HCT116 (cell line): ENCODE data around the gene DENND2A. TPM values are rescaled to one million over a fixed set of nuclear protein-coding genes. Genes with fewer than 3 reads are reported as not detected.
"Not testable (repeated sequence)": the region's sequence is repeated elsewhere in the genome, so short reads cannot be mapped to it uniquely, and the experiment has no call there.

Experiments
- ATAC-seq: fragments of 200-7000 bp; cut with Tn5 transposase; 2 replicates; pipeline ENCODE4 v1.9.1; 2020; ENCODE audit warnings: mild to moderate bottlenecking, moderate library complexity
- BruUV-seq: library from RNA; stranded (reverse); fragments of 400-500 nt; replicated peaks from 2 replicates; lab custom pipeline; 2021; lab: Mats Ljungman, UMichigan
- CTCF ChIA-PET: fragments of 300-600 bp; sonication (Branson Sonifier 250); formaldehyde crosslinking; loops from one replicate; lab custom pipeline; 2021; ENCODE audit warnings: antibody characterized with exemption; lab: Charles Lee
- POLR2A ChIA-PET: fragments of 300-600, 350-600 bp; sonication (Branson Sonifier 250); formaldehyde crosslinking; loops from one replicate; lab custom pipeline; 2021; ENCODE audit warnings: antibody characterized with exemption; lab: Charles Lee
- RAD21 ChIA-PET, 2 experiments: fragments of 300-600 bp; sonication (Branson Sonifier 250); formaldehyde crosslinking; loops; one replicate each; lab custom pipeline; 2023; ENCODE audit warnings: low total read pairs in 2 of 2; ENCODE audit not compliant: uncharacterized antibody in 2 of 2, unreplicated experiment in 2 of 2, low non-redundant PET in 1 of 2; lab: Charles Lee
- DNase-seq: peaks from one replicate; pipeline ENCODE4 v3.0.0-alpha.2; 2010; ENCODE audit warnings: low read depth, low spot score
- H2AFZ ChIP-seq: fragments of 200-600 bp; shearing (Covaris generic), sonication (generic); 2 replicates; pipeline ENCODE4 v1.6.1; 2017; ENCODE audit warnings: low read depth, mixed run types, mixed read lengths, antibody characterized with exemption, low read length; ENCODE audit not compliant: poor library complexity, severe bottlenecking
- H3K27ac ChIP-seq: 2 replicates; pipeline ENCODE4 v1.5.1; 2012; ENCODE audit warnings: low read depth, low read length
- H3K27me3 ChIP-seq: fragments of 200-600 bp; sonication (generic); 2 replicates; pipeline ENCODE4 v1.6.1; 2016; ENCODE audit warnings: mixed run types, low read length, mixed read lengths; ENCODE audit not compliant: insufficient read depth
- H3K36me3 ChIP-seq, 2 experiments: fragments of 200-500 bp in 1 of 2; fragments of 200-600 bp in 1 of 2; sonication (Bioruptor generic) in 1 of 2; sonication (generic) in 1 of 2; 2 replicates each; pipeline versions ENCODE4 v1.5.1 to v1.6.1; 2014 to 2016; ENCODE audit warnings: low read length in 2 of 2, inconsistent platforms in 1 of 2, mixed read lengths in 1 of 2, mixed run types in 1 of 2; ENCODE audit not compliant: insufficient read depth in 2 of 2, control insufficient read depth in 1 of 2
- H3K4me1 ChIP-seq, 2 experiments: fragments of 200-600 bp in 1 of 2; sonication (generic) in 1 of 2; 2 replicates each; pipeline versions ENCODE4 v1.5.1 to v1.6.1; 2012 to 2017; ENCODE audit warnings: low read length in 2 of 2, inconsistent platforms in 1 of 2, mild to moderate bottlenecking in 1 of 2, mixed read lengths in 1 of 2, mixed run types in 1 of 2, moderate library complexity in 1 of 2; ENCODE audit not compliant: insufficient read depth in 2 of 2, control insufficient read depth in 1 of 2
- H3K4me2 ChIP-seq: fragments of 200-600 bp; sonication (generic); 2 replicates; pipeline ENCODE4 v1.6.1; 2017; ENCODE audit warnings: mixed run types, low read length, mixed read lengths
- H3K4me3 ChIP-seq, 2 experiments: fragments of 200-600 bp in 1 of 2; sonication (generic) in 1 of 2; replicated peaks in 1 of 2; 2 replicates each; pipeline ENCODE4 v1.5.1; 2011 to 2016; ENCODE audit warnings: low read length in 2 of 2, control low read depth in 1 of 2, low read depth in 1 of 2, mild to moderate bottlenecking in 1 of 2, mixed read lengths in 1 of 2, mixed run types in 1 of 2
- H3K79me2 ChIP-seq: fragments of 200-600 bp; sonication (generic); 2 replicates; pipeline ENCODE4 v1.6.1; 2017; ENCODE audit warnings: mild to moderate bottlenecking, mixed run types, low read length, moderate library complexity, mixed read lengths; ENCODE audit not compliant: insufficient read depth
- H3K9ac ChIP-seq: fragments of 200-600 bp; sonication (generic); 2 replicates; pipeline ENCODE4 v1.6.1; 2016; ENCODE audit warnings: low read length, mixed read lengths
- H3K9me2 ChIP-seq: fragments of 200-600 bp; sonication (generic), shearing (Covaris generic); 2 replicates; pipeline ENCODE4 v1.6.1; 2017; ENCODE audit warnings: mixed run types, mild to moderate bottlenecking, moderate library complexity; ENCODE audit not compliant: insufficient read depth
- H3K9me3 ChIP-seq, 2 experiments: fragments of 200-500 bp in 1 of 2; fragments of 200-600 bp in 1 of 2; sonication (Bioruptor generic) in 1 of 2; sonication (generic) in 1 of 2; 2 replicates each; pipeline ENCODE4 v1.6.1; 2014 to 2017; ENCODE audit warnings: low read length in 2 of 2, mixed read lengths in 2 of 2, inconsistent platforms in 1 of 2, low read depth in 1 of 2, mild to moderate bottlenecking in 1 of 2, mixed run types in 1 of 2, moderate library complexity in 1 of 2; ENCODE audit not compliant: control insufficient read depth in 1 of 2, insufficient read depth in 1 of 2
- H4K20me1 ChIP-seq: fragments of 200-600 bp; sonication (generic), shearing (Covaris generic); 2 replicates; pipeline ENCODE4 v1.6.1; 2017; ENCODE audit warnings: mixed run types, mild to moderate bottlenecking, moderate library complexity; ENCODE audit not compliant: insufficient read depth
- FOSL1 ChIP-seq: IDR thresholded peaks from 2 replicates; pipeline ENCODE4 v1.6.1; 2012; ENCODE audit warnings: low read depth
- POLR2A ChIP-seq: IDR thresholded peaks from 2 replicates; pipeline ENCODE4 v1.7.0; 2011; ENCODE audit warnings: borderline replicate concordance; ENCODE audit not compliant: insufficient read depth, insufficient read length; ENCODE audit errors: extremely low read depth
- SRF ChIP-seq: IDR thresholded peaks from 2 replicates; pipeline ENCODE4 v1.6.1; 2012; ENCODE audit warnings: low read depth
- intact Hi-C: fragments of 100-400 bp; cut with micrococcal nuclease; formaldehyde crosslinking; loops from 2 replicates; pipeline ENCODE4 v1.10.0; 2022
- total RNA-seq: library from RNA; stranded (reverse); gene quantifications from one replicate; pipeline ENCODE4 v1.2.1, GENCODE V29; 2021; ENCODE audit not compliant: unreplicated experiment
- TF ChIP-seq, protein P1 (sequence below): IDR thresholded peaks from 2 replicates; pipeline ENCODE4 v1.6.1; 2012; ENCODE audit warnings: low read depth
- TF ChIP-seq, protein P2 (sequence below): IDR thresholded peaks from 2 replicates; pipeline ENCODE4 v1.6.1; 2012

The DENND2A gene
- total RNA-seq, 1 experiment from 2014 or later, result 0.12 TPM

DNA sequence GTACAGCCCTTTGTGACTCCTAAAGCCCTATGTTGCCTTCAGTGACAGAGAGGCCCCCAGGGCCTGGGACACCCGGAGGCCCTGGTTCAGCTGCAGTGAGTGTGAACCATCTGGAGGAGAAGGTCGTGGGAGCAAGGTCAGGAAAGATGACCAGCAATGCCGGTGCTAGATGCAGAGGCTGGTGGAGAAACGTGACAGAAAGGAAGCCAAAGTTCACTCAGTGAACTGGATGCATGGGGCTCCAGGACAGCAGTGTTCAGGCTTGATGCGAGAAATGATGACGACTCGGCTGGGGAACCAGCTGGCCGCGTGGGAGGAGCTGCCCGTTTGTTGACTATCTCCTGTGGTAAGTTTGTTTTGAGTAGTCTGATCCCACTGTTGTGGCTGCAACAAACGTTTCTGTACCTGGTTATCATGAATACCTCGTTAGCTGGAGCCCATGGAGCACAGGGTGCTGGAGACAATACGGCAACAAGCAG, 107.2 kb downstream of the DENND2A start:
- ChIA-PET POLR2A (no interaction called here), CTCF (no interaction called here), RAD21 (no interaction called here)
- H3K4me3 ChIP-seq, result no peak overlapping the region
- no peak overlapping the region for H2AFZ ChIP-seq
- H4K20me1 ChIP-seq, result no peaks in the 10 kb centered on the region
- TF ChIP-seq SRF, result no peak
- no peak for TF ChIP-seq FOSL1
- TF ChIP-seq, protein P1, sequence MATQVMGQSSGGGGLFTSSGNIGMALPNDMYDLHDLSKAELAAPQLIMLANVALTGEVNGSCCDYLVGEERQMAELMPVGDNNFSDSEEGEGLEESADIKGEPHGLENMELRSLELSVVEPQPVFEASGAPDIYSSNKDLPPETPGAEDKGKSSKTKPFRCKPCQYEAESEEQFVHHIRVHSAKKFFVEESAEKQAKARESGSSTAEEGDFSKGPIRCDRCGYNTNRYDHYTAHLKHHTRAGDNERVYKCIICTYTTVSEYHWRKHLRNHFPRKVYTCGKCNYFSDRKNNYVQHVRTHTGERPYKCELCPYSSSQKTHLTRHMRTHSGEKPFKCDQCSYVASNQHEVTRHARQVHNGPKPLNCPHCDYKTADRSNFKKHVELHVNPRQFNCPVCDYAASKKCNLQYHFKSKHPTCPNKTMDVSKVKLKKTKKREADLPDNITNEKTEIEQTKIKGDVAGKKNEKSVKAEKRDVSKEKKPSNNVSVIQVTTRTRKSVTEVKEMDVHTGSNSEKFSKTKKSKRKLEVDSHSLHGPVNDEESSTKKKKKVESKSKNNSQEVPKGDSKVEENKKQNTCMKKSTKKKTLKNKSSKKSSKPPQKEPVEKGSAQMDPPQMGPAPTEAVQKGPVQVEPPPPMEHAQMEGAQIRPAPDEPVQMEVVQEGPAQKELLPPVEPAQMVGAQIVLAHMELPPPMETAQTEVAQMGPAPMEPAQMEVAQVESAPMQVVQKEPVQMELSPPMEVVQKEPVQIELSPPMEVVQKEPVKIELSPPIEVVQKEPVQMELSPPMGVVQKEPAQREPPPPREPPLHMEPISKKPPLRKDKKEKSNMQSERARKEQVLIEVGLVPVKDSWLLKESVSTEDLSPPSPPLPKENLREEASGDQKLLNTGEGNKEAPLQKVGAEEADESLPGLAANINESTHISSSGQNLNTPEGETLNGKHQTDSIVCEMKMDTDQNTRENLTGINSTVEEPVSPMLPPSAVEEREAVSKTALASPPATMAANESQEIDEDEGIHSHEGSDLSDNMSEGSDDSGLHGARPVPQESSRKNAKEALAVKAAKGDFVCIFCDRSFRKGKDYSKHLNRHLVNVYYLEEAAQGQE, result no peak
- no peak for TF ChIP-seq POLR2A
- TF ChIP-seq, protein P2, sequence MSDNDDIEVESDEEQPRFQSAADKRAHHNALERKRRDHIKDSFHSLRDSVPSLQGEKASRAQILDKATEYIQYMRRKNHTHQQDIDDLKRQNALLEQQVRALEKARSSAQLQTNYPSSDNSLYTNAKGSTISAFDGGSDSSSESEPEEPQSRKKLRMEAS, result no peak
- ATAC-seq (no peak), DNase-seq (no peak)
- no peak overlapping the region for H3K4me2 ChIP-seq
- intact Hi-C loops, result no loop called here
- no peaks in the 10 kb centered on the region for H3K36me3 ChIP-seq
- no TSS peak for BruUV-seq
- no peak overlapping the region for H3K27ac ChIP-seq
- no peaks in the 10 kb centered on the region for H3K9me2 ChIP-seq
- no peaks in the 10 kb centered on the region for H3K4me1 ChIP-seq
- no peak overlapping the region for H3K9ac ChIP-seq
- H3K79me2 ChIP-seq, result no peaks in the 10 kb centered on the region
- H3K27me3 ChIP-seq, result no peaks in the 10 kb centered on the region
- H3K9me3 ChIP-seq, result no peaks in the 10 kb centered on the region

DNA sequence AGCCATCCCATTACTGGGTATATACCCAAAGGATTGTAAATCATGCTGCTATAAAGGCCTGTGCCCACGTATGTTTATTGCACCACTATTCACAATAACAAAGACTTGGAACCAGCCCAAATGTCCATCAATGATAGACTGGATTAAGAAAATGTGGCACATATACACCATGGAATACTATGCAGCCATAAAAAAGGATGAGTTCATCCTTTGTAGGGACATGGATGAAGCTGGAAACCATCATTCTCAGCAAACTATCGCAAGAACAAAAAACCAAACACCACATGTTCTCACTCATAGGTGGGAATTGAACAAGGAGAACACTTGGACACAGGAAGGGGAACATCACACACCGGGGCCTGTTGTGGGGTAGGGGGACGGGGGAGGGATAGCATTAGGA, 111.2 kb downstream of the DENND2A start:
- RAD21 ChIA-PET, H3K9ac ChIP-seq, H2AFZ ChIP-seq, intact Hi-C loops, CTCF ChIA-PET, H4K20me1 ChIP-seq, H3K36me3 ChIP-seq, ATAC-seq, H3K27me3 ChIP-seq, BruUV-seq, H3K79me2 ChIP-seq, POLR2A ChIA-PET, DNase-seq, H3K27ac ChIP-seq, H3K4me2 ChIP-seq, H3K9me3 ChIP-seq, H3K4me3 ChIP-seq, H3K9me2 ChIP-seq: not testable (repeated sequence)
- H3K4me1 ChIP-seq, result peaks cover 5 to 11% of the 10 kb centered on the region in 2 experiments; a peak in 3 of 4 replicates
